ENCODE data around the gene ATE1.
"Not testable (repeated sequence)": the region's sequence is repeated elsewhere in the genome, so short reads cannot be mapped to it uniquely, and the experiment has no call there.

The ATE1 gene

DNA sequence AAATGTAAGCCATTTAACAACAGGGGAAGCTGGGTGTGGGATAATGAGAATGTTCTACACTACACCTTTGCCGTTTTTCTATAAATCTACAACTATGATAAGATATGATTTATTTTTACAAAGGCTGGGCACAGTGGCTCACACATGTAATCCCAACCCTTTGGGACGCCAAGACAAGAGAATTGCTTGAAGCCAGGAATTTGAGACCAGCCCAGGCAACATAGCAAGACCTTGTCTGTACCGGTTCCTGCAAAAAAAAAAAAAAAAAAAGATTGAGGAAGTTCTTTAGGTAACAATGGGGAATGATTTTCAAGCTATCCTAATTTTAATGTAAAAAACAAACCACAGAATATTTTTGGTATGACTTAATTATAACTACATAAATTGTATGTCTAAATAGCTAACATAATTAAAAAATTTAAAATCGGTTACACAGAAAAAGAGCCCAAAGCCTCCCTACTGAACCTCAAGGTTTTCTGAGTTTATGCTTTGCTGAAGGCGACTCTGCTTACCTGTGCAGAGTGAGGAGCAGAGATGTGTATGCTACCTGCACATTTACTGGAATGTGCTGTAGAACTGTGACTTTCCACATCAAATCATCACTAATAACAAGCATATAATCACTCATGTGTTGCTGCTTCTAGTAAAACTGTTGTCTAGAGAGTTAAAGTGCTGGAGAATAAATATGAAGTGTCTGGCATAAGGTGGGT lies 163.4 kb downstream of the ATE1 start:
- in situ Hi-C loops (cut with MboI; ENCODE audit: low pct_unique_long_range_greater_than_20kb, low sequenced_read_pairs), result no loop called here
- no peak for DNase-seq

- in situ Hi-C loops (cut with MboI; ENCODE audit: low pct_unique_long_range_greater_than_20kb, low sequenced_read_pairs); DNase-seq: not testable (repeated sequence)
These were observed 170.6 kb downstream of the ATE1 start for GRCh38 chr10:121757241-121757640.

GRCh38 chr10:121755496-121755895 lies 172.3 kb downstream of the ATE1 start:
- DNase-seq; in situ Hi-C loops (cut with MboI; ENCODE audit: low pct_unique_long_range_greater_than_20kb, low sequenced_read_pairs): not testable (repeated sequence)

DNA sequence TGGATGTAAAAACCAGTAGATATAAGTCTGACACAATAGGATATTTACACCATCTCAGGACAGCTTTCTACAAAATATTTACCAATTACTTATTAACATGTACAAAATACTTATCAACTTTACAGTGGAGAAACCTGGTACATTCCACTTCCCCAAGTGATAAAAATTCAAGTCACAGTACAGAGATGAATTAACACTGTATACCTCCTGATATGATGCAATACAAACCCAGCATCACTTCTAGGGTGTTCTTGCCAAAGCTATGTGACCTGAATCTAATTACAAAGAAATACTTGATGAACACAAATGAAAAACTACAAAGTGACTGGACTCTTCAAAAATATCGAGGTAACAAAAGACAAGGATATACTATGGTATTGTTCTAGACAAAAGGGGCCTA lies 173.2 kb downstream of the ATE1 start:
- DNase-seq, result no peak
- in situ Hi-C loops (cut with MboI; ENCODE audit: low pct_unique_long_range_greater_than_20kb, low sequenced_read_pairs), result no loop called here

- in situ Hi-C loops (cut with MboI; ENCODE audit: low pct_unique_long_range_greater_than_20kb, low sequenced_read_pairs), result no loop called here
- peak; percentile 9 for DNase-seq
These were observed 173.9 kb downstream of the ATE1 start for GRCh38 chr10:121753726-121754476.

- in situ Hi-C loops (cut with MboI; ENCODE audit: low pct_unique_long_range_greater_than_20kb, low sequenced_read_pairs), result no loop called here
- no peak for DNase-seq
These were observed 176.6 kb downstream of the ATE1 start for GRCh38 chr10:121751191-121751760.

DNA sequence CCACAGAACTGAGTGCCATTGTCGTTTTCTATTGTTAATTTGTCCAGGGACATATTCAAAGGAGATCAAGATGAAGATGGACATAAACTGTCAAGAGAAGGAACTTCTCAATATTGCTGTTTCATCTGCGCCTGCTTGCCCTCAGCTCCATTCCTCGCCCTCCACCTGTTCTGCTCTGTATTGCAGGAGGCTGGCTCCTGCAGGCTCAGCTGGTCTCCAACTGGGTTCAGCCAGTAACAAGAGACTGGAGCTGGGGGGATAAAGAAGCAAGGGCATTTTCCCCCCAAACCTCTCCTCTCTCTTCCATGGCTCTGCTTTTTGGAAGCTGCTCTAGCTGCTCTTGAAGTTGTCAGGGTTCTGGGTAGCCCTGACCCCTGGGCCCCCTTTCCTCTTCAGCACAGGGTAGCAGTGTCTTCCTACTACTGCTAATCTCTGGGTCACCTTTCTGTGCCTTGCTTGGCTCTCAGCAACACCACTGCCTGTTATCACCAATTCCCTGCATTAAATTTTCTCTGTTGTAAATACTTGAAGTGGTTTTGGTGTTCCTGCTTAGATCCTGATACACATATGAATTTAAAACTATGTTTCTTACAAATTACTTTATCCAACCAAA lies 180.6 kb downstream of the ATE1 start:
- DNase-seq, result no peak
- in situ Hi-C loops (cut with MboI; ENCODE audit: low pct_unique_long_range_greater_than_20kb, low sequenced_read_pairs), result no loop called here

GRCh38 chr10:121741248-121741792 lies 186.5 kb downstream of the ATE1 start:
- in situ Hi-C loops (cut with MboI; ENCODE audit: low pct_unique_long_range_greater_than_20kb, low sequenced_read_pairs), result no loop called here
- no peak for DNase-seq

GRCh38 chr10:121740069-121740468 lies 187.8 kb downstream of the ATE1 start:
- in situ Hi-C loops (cut with MboI; ENCODE audit: low pct_unique_long_range_greater_than_20kb, low sequenced_read_pairs), result no loop called here
- DNase-seq, result no peak

GRCh38 chr10:121739114-121739513 lies 188.7 kb downstream of the ATE1 start:
- no peak for DNase-seq
- in situ Hi-C loops (cut with MboI; ENCODE audit: low pct_unique_long_range_greater_than_20kb, low sequenced_read_pairs), result no loop called here

- no peak for DNase-seq
- in situ Hi-C loops (cut with MboI; ENCODE audit: low pct_unique_long_range_greater_than_20kb, low sequenced_read_pairs), result no loop called here
These were observed 191.3 kb downstream of the ATE1 start for GRCh38 chr10:121736315-121737130.

DNA sequence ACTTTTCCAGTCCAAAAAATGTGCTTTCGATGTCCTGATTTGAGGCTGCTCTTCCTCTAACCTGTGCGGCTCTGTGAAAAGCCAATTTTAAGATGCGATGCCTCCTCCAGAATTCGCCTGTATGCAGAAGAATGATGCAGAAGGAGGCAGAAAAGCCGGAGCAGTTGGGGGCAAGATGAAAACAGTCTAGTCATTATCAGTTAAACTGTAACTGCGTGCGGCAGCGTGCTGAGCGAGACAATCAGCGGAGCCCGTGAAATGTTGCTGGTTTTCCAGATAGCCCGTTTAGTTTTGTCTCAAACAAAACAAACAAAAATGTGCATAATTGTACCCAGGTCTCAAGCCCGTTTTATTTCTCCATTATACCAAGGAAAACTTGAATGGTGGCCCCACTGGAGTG lies 192.6 kb downstream of the ATE1 start:
- in situ Hi-C loops (cut with MboI; ENCODE audit: low pct_unique_long_range_greater_than_20kb, low sequenced_read_pairs), result no loop called here
- no peak for DNase-seq

GRCh38 chr10:121734589-121735045 lies 193.2 kb downstream of the ATE1 start:
- in situ Hi-C loops (cut with MboI; ENCODE audit: low pct_unique_long_range_greater_than_20kb, low sequenced_read_pairs), result no loop called here
- DNase-seq, result peak; percentile 34

- DNase-seq, result no peak
- in situ Hi-C loops (cut with MboI; ENCODE audit: low pct_unique_long_range_greater_than_20kb, low sequenced_read_pairs), result no loop called here
These were observed 195.0 kb downstream of the ATE1 start for GRCh38 chr10:121732656-121733445.

GRCh38 chr10:121732172-121732571 lies 195.7 kb downstream of the ATE1 start:
- in situ Hi-C loops (cut with MboI; ENCODE audit: low pct_unique_long_range_greater_than_20kb, low sequenced_read_pairs), result no loop called here
- no peak for DNase-seq

- DNase-seq, result no peak
- in situ Hi-C loops (cut with MboI; ENCODE audit: low pct_unique_long_range_greater_than_20kb, low sequenced_read_pairs), result no loop called here
These were observed 203.5 kb downstream of the ATE1 start for GRCh38 chr10:121724282-121724681.

DNA sequence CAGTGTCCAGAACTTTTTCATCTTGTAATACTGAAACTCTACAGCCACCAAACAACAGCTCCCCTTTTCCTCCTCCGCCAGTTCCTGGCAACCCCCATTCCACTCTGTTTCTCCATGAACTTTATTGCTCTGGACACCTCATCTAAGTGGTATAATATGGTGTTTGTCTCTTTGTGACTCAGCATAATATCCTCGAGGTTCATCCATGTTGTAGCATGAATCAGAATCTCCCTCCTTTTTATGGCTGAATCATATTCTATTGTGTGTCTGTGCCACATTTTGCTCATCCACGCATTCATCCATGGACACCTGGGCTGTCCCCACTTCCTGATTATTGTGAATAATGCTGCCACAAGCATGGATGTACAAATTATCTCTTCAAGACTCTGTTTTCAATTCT lies 205.2 kb downstream of the ATE1 start:
- DNase-seq, result no peak
- in situ Hi-C loops (cut with MboI; ENCODE audit: low pct_unique_long_range_greater_than_20kb, low sequenced_read_pairs), result no loop called here

DNA sequence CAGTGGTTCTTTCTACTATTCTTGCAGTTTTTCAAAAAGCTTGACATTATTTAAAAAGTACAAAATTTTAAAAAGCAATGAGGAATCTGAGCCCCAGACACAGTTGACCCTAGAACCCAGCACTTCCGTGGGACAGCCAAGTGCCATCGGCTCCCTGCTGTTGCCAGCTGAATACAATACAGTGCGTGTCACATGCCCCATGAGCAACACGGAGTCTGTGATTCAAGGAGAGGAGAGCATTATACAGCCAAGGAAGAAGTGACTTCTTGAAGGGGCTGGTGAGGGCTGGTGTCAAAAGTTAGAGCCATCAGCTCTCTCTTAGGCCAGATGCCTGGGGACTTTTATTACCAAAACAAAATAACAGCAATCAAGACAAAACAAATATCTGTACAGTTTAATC lies 206.6 kb downstream of the ATE1 start:
- in situ Hi-C loops (cut with MboI; ENCODE audit: low pct_unique_long_range_greater_than_20kb, low sequenced_read_pairs), result no loop called here
- DNase-seq, result no peak

Data from KBM-7 (cell line).